Upper lobe of left lung (tissue), 6 donors: ENCODE measurements around the gene ENOX1. TPM values are rescaled to one million over a fixed set of nuclear protein-coding genes. Genes with fewer than 3 reads are reported as not detected.

Source experiments
- ATAC-seq, 2 donors: fragments of 200-7000 bp; cut with Tn5 transposase; one replicate each; pipeline ENCODE4 v1.9.1; 2022; ENCODE audit warnings: mild to moderate bottlenecking in 2 of 2, moderate library complexity in 2 of 2; ENCODE audit not compliant: low FRiP score in 2 of 2
- DNase-seq, 2 donors: peaks; one replicate each; pipeline ENCODE4 v3.0.0-alpha.2; 2019 to 2020
- H3K27ac ChIP-seq, 4 donors: fragments of 200-600 bp; sonication (generic); one replicate each; pipeline ENCODE4 v1.5.1; 2016 to 2019
- H3K27me3 ChIP-seq, 4 donors: fragments of 200-600 bp; sonication (generic); one replicate each; pipeline ENCODE4 v1.5.1; 2017 to 2019
- H3K36me3 ChIP-seq, 4 donors: fragments of 200-600 bp; sonication (generic); one replicate each; pipeline ENCODE4 v1.5.1; 2016 to 2019
- H3K4me1 ChIP-seq, 4 donors: fragments of 200-600 bp; sonication (generic); one replicate each; pipeline ENCODE4 v1.5.1; 2018 to 2019
- H3K4me3 ChIP-seq, 4 donors: fragments of 200-600 bp; sonication (generic); one replicate each; pipeline ENCODE4 v1.5.1; 2017 to 2019; ENCODE audit warnings: mild to moderate bottlenecking in 2 of 4, moderate library complexity in 1 of 4
- H3K9me3 ChIP-seq, 4 donors: fragments of 200-600 bp; sonication (generic); one replicate each; pipeline ENCODE4 v1.5.1; 2018 to 2019
- EP300 ChIP-seq, 4 donors: sonication (generic); formaldehyde crosslinking; IDR thresholded peaks; one replicate each; pipeline ENCODE4 v1.5.1; 2017; ENCODE audit warnings: antibody characterized with exemption in 4 of 4, control low read depth in 2 of 4
- POLR2A ChIP-seq, 4 donors: fragments of 450-650 bp; IDR thresholded peaks; one replicate each; pipeline ENCODE4 v1.5.1; 2016 to 2017; ENCODE audit warnings: antibody characterized with exemption in 4 of 4, mild to moderate bottlenecking in 2 of 4
- POLR2AphosphoS5 ChIP-seq, 2 donors: sonication (generic); formaldehyde crosslinking; IDR thresholded peaks; one replicate each; pipeline ENCODE4 v1.5.1; 2017; ENCODE audit warnings: antibody characterized with exemption in 2 of 2
- WGBS, 2 donors: methylation state at CpG; one replicate each; pipeline ENCODE4 v1.1.5; 2017 to 2018; 5-methylcytosine and 5-hydroxymethylcytosine counted together
- total RNA-seq, 6 donors: library from RNA; depleted of rRNA in 4 of 6; stranded (reverse); fragments of >200 nt in 4 of 6; gene quantifications; one replicate each; pipeline versions ENCODE4 v1.1.0 to v1.2.1, GENCODE V29; 2016 to 2021
- TF ChIP-seq, protein P1 (sequence below), 6 experiments: fragments of 450-650 bp in 4 of 6; fragments of 200-600 bp in 2 of 6; sonication (generic) in 2 of 6; IDR thresholded peaks; one replicate each; pipeline ENCODE4 v1.5.1; 2016 to 2019; ENCODE audit warnings: antibody characterized with exemption in 6 of 6
- donor health status: DM: no; HTN: no; CAD: no; lungs with moderate emphysema.
- donor health status: DM: no; HTN: yes; CAD: no; lungs with severe emphysema.

The ENOX1 gene
- total RNA-seq, 6 donors from 2014 or later = 0.20 to 1.0 (median 0.46) TPM; not detected in 2

- ATAC-seq = peak in 1 of 2 donors; percentile 81
- Histone ChIP-seq H3K9me3 (no peaks in the 10 kb centered on the region), H3K27me3 (no peaks in the 10 kb centered on the region), H3K4me3 (no peak overlapping the region), H3K36me3 (no peaks in the 10 kb centered on the region), H3K4me1 (peaks cover 0 to 8% (median 2%) of the 10 kb centered on the region in 4 donors), H3K27ac (no peak overlapping the region)
- TF ChIP-seq EP300 (IDR thresholded peaks at IDR 0.05) = no peak
- TF ChIP-seq POLR2A (IDR thresholded peaks at IDR 0.05) = no peak
- DNase-seq = no peak
- WGBS, 2 donors = 39 to 40% methylated on average over 3 of the region's 3 CpGs
Observed at GRCh38 chr13:43805071-43805468, 18.3 kb upstream of the ENOX1 start.

DNA sequence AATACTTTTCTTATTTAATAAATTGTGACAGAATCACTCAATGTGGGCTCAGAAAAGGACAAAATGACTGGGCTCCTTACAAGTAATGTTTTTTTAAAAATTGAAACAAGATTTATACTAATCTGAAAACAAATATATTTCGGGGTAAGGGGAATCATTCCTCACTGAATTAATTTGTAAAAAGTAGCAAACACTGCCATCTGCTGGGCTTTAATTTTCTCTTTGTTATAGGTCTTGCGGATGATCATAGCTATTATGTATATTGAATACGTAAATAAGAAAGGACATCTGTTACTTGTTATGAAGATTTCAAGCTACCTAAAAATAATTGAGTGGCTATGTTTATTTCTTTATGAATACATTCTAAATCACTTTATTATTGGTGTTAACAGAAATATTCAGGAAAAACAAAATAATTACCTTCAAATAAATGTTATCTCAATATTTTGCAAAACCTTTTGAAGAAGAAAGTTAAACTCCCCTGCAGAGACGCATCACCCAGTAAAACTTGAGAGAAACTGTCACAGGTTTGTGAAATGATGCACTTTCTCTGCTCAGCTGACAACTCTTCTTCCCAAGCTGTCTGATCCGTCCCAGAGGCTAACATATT is 17.8 kb upstream of the ENOX1 start:
- peak in 1 of 2 donors; percentile 77 for ATAC-seq
- TF ChIP-seq, protein P1, sequence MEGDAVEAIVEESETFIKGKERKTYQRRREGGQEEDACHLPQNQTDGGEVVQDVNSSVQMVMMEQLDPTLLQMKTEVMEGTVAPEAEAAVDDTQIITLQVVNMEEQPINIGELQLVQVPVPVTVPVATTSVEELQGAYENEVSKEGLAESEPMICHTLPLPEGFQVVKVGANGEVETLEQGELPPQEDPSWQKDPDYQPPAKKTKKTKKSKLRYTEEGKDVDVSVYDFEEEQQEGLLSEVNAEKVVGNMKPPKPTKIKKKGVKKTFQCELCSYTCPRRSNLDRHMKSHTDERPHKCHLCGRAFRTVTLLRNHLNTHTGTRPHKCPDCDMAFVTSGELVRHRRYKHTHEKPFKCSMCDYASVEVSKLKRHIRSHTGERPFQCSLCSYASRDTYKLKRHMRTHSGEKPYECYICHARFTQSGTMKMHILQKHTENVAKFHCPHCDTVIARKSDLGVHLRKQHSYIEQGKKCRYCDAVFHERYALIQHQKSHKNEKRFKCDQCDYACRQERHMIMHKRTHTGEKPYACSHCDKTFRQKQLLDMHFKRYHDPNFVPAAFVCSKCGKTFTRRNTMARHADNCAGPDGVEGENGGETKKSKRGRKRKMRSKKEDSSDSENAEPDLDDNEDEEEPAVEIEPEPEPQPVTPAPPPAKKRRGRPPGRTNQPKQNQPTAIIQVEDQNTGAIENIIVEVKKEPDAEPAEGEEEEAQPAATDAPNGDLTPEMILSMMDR (IDR thresholded peaks at IDR 0.05) = peak; percentile 9 to 56 (median 40)
- no peak for TF ChIP-seq POLR2AphosphoS5 (IDR thresholded peaks at IDR 0.05)
- no peak for TF ChIP-seq POLR2A (IDR thresholded peaks at IDR 0.05)
- no peak for TF ChIP-seq EP300 (IDR thresholded peaks at IDR 0.05)
- Histone ChIP-seq H3K4me1 (peaks cover 0 to 8% (median 2%) of the 10 kb centered on the region in 4 donors), H3K36me3 (no peaks in the 10 kb centered on the region), H3K4me3 (no peak overlapping the region), H3K27ac (no peak overlapping the region), H3K9me3 (no peaks in the 10 kb centered on the region), H3K27me3 (no peaks in the 10 kb centered on the region)
- no peak for DNase-seq
- WGBS, 2 donors = 23 to 24% methylated on average over 5 of the region's 5 CpGs

GRCh38 chr13:43802511-43802910 is 15.7 kb upstream of the ENOX1 start:
- Histone ChIP-seq H3K9me3 (no peaks in the 10 kb centered on the region), H3K4me1 (peaks cover 0 to 8% (median 2%) of the 10 kb centered on the region in 4 donors), H3K27ac (no peak overlapping the region), H3K4me3 (no peak overlapping the region), H3K27me3 (no peaks in the 10 kb centered on the region), H3K36me3 (no peaks in the 10 kb centered on the region)
- ATAC-seq (no peak), DNase-seq (no peak)
- TF ChIP-seq, protein P1 (IDR thresholded peaks at IDR 0.05) = no peak
- no peak for TF ChIP-seq POLR2A (IDR thresholded peaks at IDR 0.05)
- TF ChIP-seq POLR2AphosphoS5 (IDR thresholded peaks at IDR 0.05) = no peak
- no peak for TF ChIP-seq EP300 (IDR thresholded peaks at IDR 0.05)

- Histone ChIP-seq H3K9me3 (no peaks in the 10 kb centered on the region), H3K27ac (no peak overlapping the region), H3K36me3 (no peaks in the 10 kb centered on the region), H3K4me1 (peaks cover 0 to 8% (median 2%) of the 10 kb centered on the region in 4 donors), H3K4me3 (no peak overlapping the region), H3K27me3 (no peaks in the 10 kb centered on the region)
- DNase-seq = no peak
- ATAC-seq = no peak
- TF ChIP-seq EP300 (IDR thresholded peaks at IDR 0.05) = no peak
- WGBS, 2 donors = 61 to 75% methylated on average over 3 of the region's 3 CpGs
Observed at GRCh38 chr13:43800828-43801227, 14.1 kb upstream of the ENOX1 start.

GRCh38 chr13:43799191-43799590 is 12.4 kb upstream of the ENOX1 start:
- no peak overlapping the region for H3K27ac ChIP-seq
- no peak for ATAC-seq
- no peaks in the 10 kb centered on the region for H3K36me3 ChIP-seq
- peaks cover 0 to under 1% (median 0%) of the 10 kb centered on the region in 4 donors for H3K4me1 ChIP-seq
- no peak overlapping the region for H3K4me3 ChIP-seq
- 70 to 72% methylated on average over 4 of the region's 4 CpGs for WGBS, 2 donors
- no peak for TF ChIP-seq POLR2AphosphoS5 (IDR thresholded peaks at IDR 0.05)
- TF ChIP-seq POLR2A (IDR thresholded peaks at IDR 0.05) = no peak
- no peak for TF ChIP-seq EP300 (IDR thresholded peaks at IDR 0.05)
- TF ChIP-seq, protein P1 (IDR thresholded peaks at IDR 0.05) = no peak
- no peaks in the 10 kb centered on the region for H3K9me3 ChIP-seq
- no peak for DNase-seq
- H3K27me3 ChIP-seq = no peaks in the 10 kb centered on the region

GRCh38 chr13:43797869-43798268 is 11.1 kb upstream of the ENOX1 start:
- WGBS, 2 donors = 56 to 62% methylated on average over 3 of the region's 3 CpGs
- ATAC-seq (no peak), DNase-seq (no peak)
- TF ChIP-seq, protein P1 (IDR thresholded peaks at IDR 0.05) = no peak
- TF ChIP-seq POLR2AphosphoS5 (IDR thresholded peaks at IDR 0.05) = no peak
- TF ChIP-seq POLR2A (IDR thresholded peaks at IDR 0.05) = no peak
- no peak for TF ChIP-seq EP300 (IDR thresholded peaks at IDR 0.05)
- no peak overlapping the region for H3K27ac ChIP-seq
- H3K9me3 ChIP-seq = no peaks in the 10 kb centered on the region
- no peaks in the 10 kb centered on the region for H3K36me3 ChIP-seq
- no peak overlapping the region for H3K4me3 ChIP-seq
- no peaks in the 10 kb centered on the region for H3K4me1 ChIP-seq
- H3K27me3 ChIP-seq = no peaks in the 10 kb centered on the region
